Stomach (tissue), 9 donors: Measurements from ENCODE around the gene KLHL2. TPM values are rescaled to one million over a fixed set of nuclear protein-coding genes. Genes with fewer than 3 reads are reported as not detected.

Experiments
- DNase-seq, 2 donors: peaks; one replicate each; pipeline versions ENCODE4 v3.0.0 to v3.0.0-alpha.2; 2013 to 2019
- H3K27ac ChIP-seq, 5 donors: fragments of 200-600 bp in 4 of 5; sonication (generic) in 4 of 5; one replicate each; pipeline ENCODE4 v1.5.1; 2013 to 2019; ENCODE audit warnings: mild to moderate bottlenecking in 1 of 5, moderate library complexity in 1 of 5
- H3K27me3 ChIP-seq, 3 donors: fragments of 200-600 bp; sonication (generic); one replicate each; pipeline ENCODE4 v1.5.1; 2017 to 2019; ENCODE audit warnings: mixed run types in 1 of 3
- H3K36me3 ChIP-seq, 4 donors: fragments of 200-600 bp; sonication (generic); 1 replicate in 3 of 4; 2 replicates in 1 of 4; pipeline ENCODE4 v1.5.1; 2016 to 2019
- H3K4me1 ChIP-seq, 4 donors: fragments of 200-600 bp; sonication (generic); one replicate each; pipeline ENCODE4 v1.5.1; 2016 to 2019
- H3K4me3 ChIP-seq, 4 donors: fragments of 200-600 bp; sonication (generic) in 3 of 4; one replicate each; pipeline ENCODE4 v1.5.1; 2016 to 2019; ENCODE audit warnings: mild to moderate bottlenecking in 1 of 4
- H3K9me3 ChIP-seq, 4 donors: fragments of 200-600 bp; sonication (generic); one replicate each; pipeline ENCODE4 v1.5.1; 2016 to 2019
- EP300 ChIP-seq: sonication (generic); formaldehyde crosslinking; IDR thresholded peaks from one replicate; pipeline ENCODE4 v1.6.1; 2017; ENCODE audit warnings: antibody characterized with exemption
- POLR2A ChIP-seq, 4 donors: fragments of 450-650 bp; IDR thresholded peaks; one replicate each; pipeline ENCODE4 v1.6.1; 2016; ENCODE audit warnings: antibody characterized with exemption in 4 of 4, control low read depth in 2 of 4, mild to moderate bottlenecking in 1 of 4, moderate library complexity in 1 of 4
- POLR2AphosphoS5 ChIP-seq, 3 donors: sonication (generic); formaldehyde crosslinking; IDR thresholded peaks; one replicate each; pipeline ENCODE4 v1.6.1; 2016; ENCODE audit warnings: antibody characterized with exemption in 3 of 3
- WGBS, 5 donors: extraction: QIAGEN DNeasy Blood & Tissue Kit in 3 of 5; methylation state at CpG; one replicate each; pipeline versions ENCODE4 v1.1.5 to v1.1.7; 2013 to 2018; 5-methylcytosine and 5-hydroxymethylcytosine counted together
- intact Hi-C: fragments of 100-400 bp; cut with DNase I; formaldehyde crosslinking; loops from one replicate; pipeline ENCODE4 v1.15.1; 2023; ENCODE audit warnings: low total_unique reads
- polyA plus RNA-seq, 3 donors: library from polyadenylated mRNA; stranded (reverse); fragments of 200-250 nt; gene quantifications; one replicate each; pipeline ENCODE4 v1.2.3, GENCODE V29; 2013
- total RNA-seq, 5 donors: library from RNA; depleted of rRNA; stranded (reverse); fragments of >200 nt; gene quantifications; one replicate each; pipeline versions ENCODE4 v1.1.0 to v1.2.3, GENCODE V29; 2014 to 2016
- TF ChIP-seq, protein P1 (sequence below), 7 experiments: fragments of 450-650 bp in 4 of 7; fragments of 200-600 bp in 3 of 7; sonication (generic) in 3 of 7; IDR thresholded peaks; one replicate each; pipeline ENCODE4 v1.5.1; 2016 to 2019; ENCODE audit warnings: antibody characterized with exemption in 7 of 7, control low read depth in 2 of 7, mild to moderate bottlenecking in 1 of 7
- donor health status: healthy with polysubstance abuse.
- donor health status: Bipolar disorder and iron deficiency.
- donor health status: healthy.

Gene KLHL2
- total and polyA plus RNA-seq, 8 donors, result 11.1 to 34.3 (median 15.1) TPM

DNA sequence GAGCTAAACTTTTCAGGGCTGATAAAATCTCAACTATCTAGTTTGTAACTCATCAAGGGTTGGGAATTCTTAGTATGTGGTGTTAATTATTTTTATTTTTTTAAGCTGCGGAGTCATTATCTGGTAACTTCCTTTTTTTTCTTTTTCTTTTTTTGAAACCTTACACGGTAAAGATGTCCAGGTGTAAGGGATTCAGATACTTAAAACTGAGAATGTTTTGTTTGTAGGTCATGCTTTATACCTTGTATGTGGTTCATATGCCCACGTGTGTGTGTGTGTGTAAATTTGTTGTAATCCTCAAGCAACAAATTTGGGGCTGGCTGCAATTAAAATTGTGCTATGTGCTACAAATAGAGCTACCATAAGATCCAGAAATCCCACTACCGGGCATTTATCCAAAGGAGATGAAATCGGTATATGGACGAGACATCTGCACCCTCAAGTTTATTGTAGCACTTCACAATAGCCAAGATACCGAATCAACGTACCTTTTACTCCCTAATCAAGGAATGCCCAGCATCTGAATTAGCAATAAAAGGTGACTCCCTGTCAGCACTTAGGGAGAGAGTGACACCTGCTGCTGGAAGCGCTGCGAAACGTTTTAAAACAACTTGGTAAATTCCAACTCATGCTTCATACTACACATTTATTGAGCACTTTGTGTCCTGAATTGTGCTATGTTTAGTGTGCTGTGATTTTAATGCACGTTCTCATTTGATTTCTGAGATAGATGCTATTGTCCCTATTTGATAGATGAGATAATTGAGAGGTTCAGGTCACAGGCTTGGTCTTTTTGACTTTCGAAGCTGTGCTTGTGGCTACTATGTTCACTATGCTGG lies 136.2 kb downstream of the KLHL2 start:
- H3K9me3 ChIP-seq, result no peaks in the 10 kb centered on the region
- H3K4me1 ChIP-seq, result no peaks in the 10 kb centered on the region
- 71 to 78% (median 72%) methylated on average over 13 of the region's 13 CpGs for WGBS, 5 donors
- H3K27me3 ChIP-seq, result no peaks in the 10 kb centered on the region
- peak in 1 of 2 donors; percentile 46 for DNase-seq
- intact Hi-C loops, result no loop called here
- TF ChIP-seq, protein P1, sequence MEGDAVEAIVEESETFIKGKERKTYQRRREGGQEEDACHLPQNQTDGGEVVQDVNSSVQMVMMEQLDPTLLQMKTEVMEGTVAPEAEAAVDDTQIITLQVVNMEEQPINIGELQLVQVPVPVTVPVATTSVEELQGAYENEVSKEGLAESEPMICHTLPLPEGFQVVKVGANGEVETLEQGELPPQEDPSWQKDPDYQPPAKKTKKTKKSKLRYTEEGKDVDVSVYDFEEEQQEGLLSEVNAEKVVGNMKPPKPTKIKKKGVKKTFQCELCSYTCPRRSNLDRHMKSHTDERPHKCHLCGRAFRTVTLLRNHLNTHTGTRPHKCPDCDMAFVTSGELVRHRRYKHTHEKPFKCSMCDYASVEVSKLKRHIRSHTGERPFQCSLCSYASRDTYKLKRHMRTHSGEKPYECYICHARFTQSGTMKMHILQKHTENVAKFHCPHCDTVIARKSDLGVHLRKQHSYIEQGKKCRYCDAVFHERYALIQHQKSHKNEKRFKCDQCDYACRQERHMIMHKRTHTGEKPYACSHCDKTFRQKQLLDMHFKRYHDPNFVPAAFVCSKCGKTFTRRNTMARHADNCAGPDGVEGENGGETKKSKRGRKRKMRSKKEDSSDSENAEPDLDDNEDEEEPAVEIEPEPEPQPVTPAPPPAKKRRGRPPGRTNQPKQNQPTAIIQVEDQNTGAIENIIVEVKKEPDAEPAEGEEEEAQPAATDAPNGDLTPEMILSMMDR (IDR thresholded peaks at IDR 0.05), result no peak
- TF ChIP-seq EP300 (no peak), POLR2A (IDR thresholded peaks at IDR 0.05) (no peak), POLR2AphosphoS5 (IDR thresholded peaks at IDR 0.05) (no peak)
- peaks cover 24 to 51% (median 39%) of the 10 kb centered on the region in 4 donors for H3K36me3 ChIP-seq
- H3K4me3 ChIP-seq, result no peak overlapping the region
- H3K27ac ChIP-seq, result no peak overlapping the region

DNA sequence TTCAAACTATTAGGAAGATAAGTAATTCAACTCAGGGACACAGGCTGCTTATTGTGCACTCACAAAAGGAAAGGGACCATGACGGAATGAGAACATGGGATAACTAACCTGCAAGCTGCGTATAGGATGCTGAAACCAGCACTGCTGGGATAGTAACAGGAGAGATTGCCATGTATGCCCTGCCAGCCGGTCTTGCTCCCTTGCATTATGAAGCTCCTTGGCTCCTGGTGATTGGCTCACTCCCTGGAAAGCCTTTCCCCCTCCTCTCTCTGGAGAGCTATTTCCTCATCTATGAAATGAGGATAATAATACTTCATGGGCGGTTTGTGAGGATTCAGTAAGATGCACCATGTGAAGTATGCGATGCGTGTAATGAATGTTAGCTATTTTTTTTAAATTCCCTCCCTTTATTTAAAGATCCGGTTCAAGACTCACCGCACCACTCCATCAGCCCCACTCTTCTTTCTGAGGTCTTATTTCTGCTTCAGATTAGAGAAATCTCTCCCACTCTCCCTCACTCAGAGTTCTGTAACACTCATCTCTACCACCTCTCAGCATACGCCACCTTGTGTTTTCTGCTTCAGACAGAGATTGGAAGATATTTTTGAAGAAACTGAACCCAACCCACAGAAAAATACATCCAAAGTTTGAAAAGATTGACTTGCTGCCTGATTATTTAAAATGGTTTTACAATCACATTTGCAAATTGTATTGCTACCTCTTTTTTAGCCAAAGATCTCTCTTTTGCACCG lies 138.5 kb downstream of the KLHL2 start:
- H3K27me3 ChIP-seq, result no peaks in the 10 kb centered on the region
- no peaks in the 10 kb centered on the region for H3K9me3 ChIP-seq
- H3K27ac ChIP-seq, result no peak overlapping the region
- WGBS, 5 donors, result 72 to 82% (median 79%) methylated on average over 10 of the region's 10 CpGs
- intact Hi-C loops, result no loop called here
- no peak for TF ChIP-seq POLR2A (IDR thresholded peaks at IDR 0.05)
- TF ChIP-seq, protein P1 (IDR thresholded peaks at IDR 0.05), result no peak
- TF ChIP-seq POLR2AphosphoS5 (IDR thresholded peaks at IDR 0.05), result no peak
- no peak for TF ChIP-seq EP300
- no peak overlapping the region for H3K4me3 ChIP-seq
- peak in 1 of 2 donors; percentile 19 for DNase-seq
- no peaks in the 10 kb centered on the region for H3K4me1 ChIP-seq
- H3K36me3 ChIP-seq, result peaks cover 12 to 29% (median 20%) of the 10 kb centered on the region in 4 donors

DNA sequence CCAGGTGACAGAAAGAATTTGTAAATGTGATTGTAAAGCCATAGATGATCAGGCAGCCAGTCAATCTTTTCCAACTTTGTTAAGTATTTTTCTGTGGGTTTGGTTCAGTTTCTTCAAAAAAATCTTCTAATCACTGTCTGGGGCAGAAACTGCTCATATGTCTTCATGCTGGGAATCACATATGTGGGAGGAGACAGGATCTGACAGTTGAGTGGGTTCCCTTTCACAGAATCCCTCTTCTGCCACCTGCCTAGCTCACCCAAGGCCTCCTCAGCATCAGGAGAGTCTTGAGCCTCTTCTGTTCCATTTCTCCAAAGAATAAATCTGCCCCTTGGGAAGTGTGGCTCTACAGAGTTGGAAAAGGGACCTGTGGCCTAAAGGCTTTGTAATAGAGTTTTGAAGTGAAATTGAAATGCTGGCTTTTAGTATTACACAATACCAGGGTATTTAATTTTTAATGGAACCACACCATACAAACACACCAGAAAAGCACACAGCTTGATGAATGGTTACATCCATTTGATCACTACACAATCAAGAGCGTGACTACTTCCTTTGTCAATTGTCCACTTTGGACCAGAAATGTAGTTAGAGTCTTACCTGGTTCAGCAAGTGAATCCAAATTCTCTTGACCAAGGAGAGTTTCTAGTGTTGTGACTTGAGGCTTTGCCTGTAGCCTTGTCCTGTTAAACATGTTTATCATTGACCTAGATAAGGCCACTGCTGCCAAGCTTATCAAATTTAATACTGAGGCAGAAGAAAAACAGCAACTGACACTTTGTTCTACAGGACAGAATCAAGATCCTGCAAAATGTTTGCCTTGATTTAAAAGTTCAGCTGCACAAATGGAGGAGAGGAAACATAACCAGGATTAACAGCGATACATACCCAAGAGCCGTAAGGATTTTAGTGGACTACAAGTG lies 140.5 kb downstream of the KLHL2 start:
- no peak for DNase-seq
- intact Hi-C loops, result no loop called here
- H3K9me3 ChIP-seq, result no peaks in the 10 kb centered on the region
- 44 to 73% (median 57%) methylated on average over 3 of the region's 3 CpGs for WGBS, 5 donors
- H3K4me1 ChIP-seq, result no peaks in the 10 kb centered on the region
- peaks cover 0 to 9% (median 4%) of the 10 kb centered on the region in 4 donors for H3K36me3 ChIP-seq
- H3K27me3 ChIP-seq, result no peaks in the 10 kb centered on the region
- H3K27ac ChIP-seq, result no peak overlapping the region
- H3K4me3 ChIP-seq, result no peak overlapping the region
- TF ChIP-seq POLR2A (IDR thresholded peaks at IDR 0.05), result no peak
- no peak for TF ChIP-seq POLR2AphosphoS5 (IDR thresholded peaks at IDR 0.05)
- TF ChIP-seq, protein P1 (IDR thresholded peaks at IDR 0.05), result no peak
- TF ChIP-seq EP300, result no peak
